ENCODE data around the gene LIPI. TPM values are rescaled to one million over a fixed set of nuclear protein-coding genes. Genes with fewer than 3 reads are reported as not detected.

The LIPI gene
- polyA plus RNA-seq, 1 donor (not counting 4 experiments of a cell fraction or from before 2014, with no cell fraction given): not detected

- H3K27ac ChIP-seq (ENCODE audit: control insufficient read depth, insufficient read depth, low read length): no peak within 1 kb of the TSS
- H3K9me1 ChIP-seq (ENCODE audit: control insufficient read depth, extremely low read depth, insufficient read depth, low read length): no peaks in the 10 kb centered on the region
- H3K4me3 ChIP-seq (ENCODE audit: control insufficient read depth in 2 of 3, extremely low read depth in 1 of 3, insufficient read depth in 2 of 3, low read depth in 1 of 3, low read length in 3 of 3): peak within 1 kb of the TSS; percentile 56 to 75 (median 68)
- H4K20me1 ChIP-seq (ENCODE audit: control insufficient read depth, extremely low read depth, insufficient read depth, low read length): no peaks in the 10 kb centered on the region
- H3K36me3 ChIP-seq (ENCODE audit: control insufficient read depth in 2 of 2, extremely low read depth in 1 of 2, insufficient read depth in 2 of 2, low read length in 2 of 2): no peaks in the 10 kb centered on the region
- H3K9ac ChIP-seq (ENCODE audit: control insufficient read depth, extremely low read depth, insufficient read depth, low read length): peak within 1 kb of the TSS; percentile 35
- TF ChIP-seq, protein P1, sequence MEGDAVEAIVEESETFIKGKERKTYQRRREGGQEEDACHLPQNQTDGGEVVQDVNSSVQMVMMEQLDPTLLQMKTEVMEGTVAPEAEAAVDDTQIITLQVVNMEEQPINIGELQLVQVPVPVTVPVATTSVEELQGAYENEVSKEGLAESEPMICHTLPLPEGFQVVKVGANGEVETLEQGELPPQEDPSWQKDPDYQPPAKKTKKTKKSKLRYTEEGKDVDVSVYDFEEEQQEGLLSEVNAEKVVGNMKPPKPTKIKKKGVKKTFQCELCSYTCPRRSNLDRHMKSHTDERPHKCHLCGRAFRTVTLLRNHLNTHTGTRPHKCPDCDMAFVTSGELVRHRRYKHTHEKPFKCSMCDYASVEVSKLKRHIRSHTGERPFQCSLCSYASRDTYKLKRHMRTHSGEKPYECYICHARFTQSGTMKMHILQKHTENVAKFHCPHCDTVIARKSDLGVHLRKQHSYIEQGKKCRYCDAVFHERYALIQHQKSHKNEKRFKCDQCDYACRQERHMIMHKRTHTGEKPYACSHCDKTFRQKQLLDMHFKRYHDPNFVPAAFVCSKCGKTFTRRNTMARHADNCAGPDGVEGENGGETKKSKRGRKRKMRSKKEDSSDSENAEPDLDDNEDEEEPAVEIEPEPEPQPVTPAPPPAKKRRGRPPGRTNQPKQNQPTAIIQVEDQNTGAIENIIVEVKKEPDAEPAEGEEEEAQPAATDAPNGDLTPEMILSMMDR (optimal IDR thresholded peaks at IDR 0.05 in 1 of 3, IDR thresholded peaks at IDR 0.05 in 1 of 3, conservative IDR thresholded peaks at IDR 0.05 in 1 of 3; ENCODE audit: extremely low read depth in 1 of 3, insufficient read depth in 2 of 3, low read length in 3 of 3): no peak
- TF ChIP-seq EZH2 (IDR thresholded peaks at IDR 0.05; ENCODE audit: low read length): no peak
- H3K79me2 ChIP-seq (ENCODE audit: control insufficient read depth, insufficient read depth, low read length): no peaks in the 10 kb centered on the region
- FAIRE-seq: no peak
- H3K27me3 ChIP-seq (ENCODE audit: control insufficient read depth, extremely low read depth, insufficient read depth, low read length): no peaks in the 10 kb centered on the region
- peak within 1 kb of the TSS; percentile 66 for H3K4me2 ChIP-seq (ENCODE audit: control insufficient read depth, extremely low read depth, insufficient read depth, low read depth, low read length)
- dilution Hi-C loops (cut with MboI; ENCODE audit: extremely low pct_ligation_motif_present, low sequenced_read_pairs): no loop called here
- H3K9me3 ChIP-seq (ENCODE audit: control insufficient read depth, low read depth, low read length): no peaks in the 10 kb centered on the region
- DNase-seq (ENCODE audit: low read depth, low spot score): no peak
- peak within 1 kb of the TSS; percentile 94 for H2AFZ ChIP-seq (ENCODE audit: control insufficient read depth, low read length)
- H3K4me1 ChIP-seq (ENCODE audit: control insufficient read depth, extremely low read depth, insufficient read depth, low read length): peaks cover 5% of the 10 kb centered on the region
Measured at GRCh38 chr21:14215971-14216641, 5.4 kb upstream of the LIPI start, which contains the start of gene RBM11. Gene RBM11 (plus strand): TSS chr21:14216157. CDS start chr21:14216187, 30 bp downstream.

DNA sequence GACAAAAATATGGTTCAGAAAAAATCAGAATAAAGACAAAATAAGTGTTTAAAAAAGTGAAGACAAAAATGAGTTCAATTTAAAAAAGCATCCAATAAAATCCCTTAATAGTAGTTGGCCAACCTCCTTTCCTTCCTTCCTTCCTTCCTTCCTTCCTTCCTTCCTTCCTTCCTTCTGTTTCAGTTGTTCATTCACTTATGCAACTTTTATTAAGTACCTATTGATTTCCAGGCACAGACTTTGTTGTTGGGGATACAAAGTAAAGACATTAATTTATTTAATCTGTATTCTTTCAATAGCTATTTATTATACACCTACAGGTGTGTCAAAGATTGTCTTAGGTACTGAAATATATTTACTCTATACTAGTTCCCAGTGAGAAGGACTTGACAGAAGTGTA is 2.4 kb upstream of the LIPI start:
- Histone ChIP-seq H3K27me3 (ENCODE audit: control insufficient read depth, extremely low read depth, insufficient read depth, low read length) (no peaks in the 10 kb centered on the region), H2AFZ (ENCODE audit: control insufficient read depth, low read length) (no peak overlapping the region), H3K9me1 (ENCODE audit: control insufficient read depth, extremely low read depth, insufficient read depth, low read length) (no peaks in the 10 kb centered on the region), H4K20me1 (ENCODE audit: control insufficient read depth, extremely low read depth, insufficient read depth, low read length) (no peaks in the 10 kb centered on the region), H3K9ac (ENCODE audit: control insufficient read depth, extremely low read depth, insufficient read depth, low read length) (no peak overlapping the region), H3K4me3 (ENCODE audit: control insufficient read depth in 2 of 3, extremely low read depth in 1 of 3, insufficient read depth in 2 of 3, low read depth in 1 of 3, low read length in 3 of 3) (no peak overlapping the region), H3K27ac (ENCODE audit: control insufficient read depth, insufficient read depth, low read length) (no peak overlapping the region), H3K4me2 (ENCODE audit: control insufficient read depth, extremely low read depth, insufficient read depth, low read depth, low read length) (no peak overlapping the region), H3K79me2 (ENCODE audit: control insufficient read depth, insufficient read depth, low read length) (no peaks in the 10 kb centered on the region), H3K9me3 (ENCODE audit: control insufficient read depth, low read depth, low read length) (no peaks in the 10 kb centered on the region), H3K36me3 (ENCODE audit: control insufficient read depth in 2 of 2, extremely low read depth in 1 of 2, insufficient read depth in 2 of 2, low read length in 2 of 2) (no peaks in the 10 kb centered on the region), H3K4me1 (ENCODE audit: control insufficient read depth, extremely low read depth, insufficient read depth, low read length) (peaks cover 5% of the 10 kb centered on the region)
- FAIRE-seq (no peak), DNase-seq (ENCODE audit: low read depth, low spot score) (no peak)
- dilution Hi-C loops (cut with MboI; ENCODE audit: extremely low pct_ligation_motif_present, low sequenced_read_pairs): no loop called here
- no peak for TF ChIP-seq EZH2 (IDR thresholded peaks at IDR 0.05; ENCODE audit: low read length)
- TF ChIP-seq, protein P1 (optimal IDR thresholded peaks at IDR 0.05 in 1 of 3, IDR thresholded peaks at IDR 0.05 in 1 of 3, conservative IDR thresholded peaks at IDR 0.05 in 1 of 3; ENCODE audit: extremely low read depth in 1 of 3, insufficient read depth in 2 of 3, low read length in 3 of 3): no peak
